Suprapubic skin (tissue), 4 donors: ENCODE measurements around the gene CSTPP1.

ENCODE experiments used
- CTCF ChIP-seq, 2 donors: fragments of 200-600 bp in 1 of 2; fragments of 450-650 bp in 1 of 2; sonication (generic) in 1 of 2; IDR thresholded peaks; one replicate each; pipeline ENCODE4 v1.5.1; 2016 to 2019; ENCODE audit warnings: antibody characterized with exemption in 2 of 2, mild to moderate bottlenecking in 1 of 2, moderate library complexity in 1 of 2
- EP300 ChIP-seq: sonication (generic); formaldehyde crosslinking; IDR thresholded peaks from one replicate; pipeline ENCODE4 v1.6.1; 2017; ENCODE audit warnings: antibody characterized with exemption
- POLR2AphosphoS5 ChIP-seq, 3 donors: sonication (generic); formaldehyde crosslinking; IDR thresholded peaks; one replicate each; pipeline ENCODE4 v1.6.1; 2017; ENCODE audit warnings: antibody characterized with exemption in 3 of 3

- no peak for TF ChIP-seq CTCF (IDR thresholded peaks at IDR 0.05)
- no peak for TF ChIP-seq EP300
- no peak for TF ChIP-seq POLR2AphosphoS5 (IDR thresholded peaks at IDR 0.05)
Measured at GRCh38 chr11:47136327-47136726, 199.8 kb downstream of the CSTPP1 start.
